HG03066 (cell line): ENCODE measurements around the gene CRTC1.
A peak's percentile ranks its signal among the peaks of the same experiment; 100 is the strongest.

Source experiments
- ATAC-seq: cut with Tn5 transposase; IDR thresholded peaks from one replicate; pipeline ENCODE4 v1.9.1; 2021; ENCODE audit warnings: low read depth; ENCODE audit not compliant: unreplicated experiment

CRTC1 gene

DNA sequence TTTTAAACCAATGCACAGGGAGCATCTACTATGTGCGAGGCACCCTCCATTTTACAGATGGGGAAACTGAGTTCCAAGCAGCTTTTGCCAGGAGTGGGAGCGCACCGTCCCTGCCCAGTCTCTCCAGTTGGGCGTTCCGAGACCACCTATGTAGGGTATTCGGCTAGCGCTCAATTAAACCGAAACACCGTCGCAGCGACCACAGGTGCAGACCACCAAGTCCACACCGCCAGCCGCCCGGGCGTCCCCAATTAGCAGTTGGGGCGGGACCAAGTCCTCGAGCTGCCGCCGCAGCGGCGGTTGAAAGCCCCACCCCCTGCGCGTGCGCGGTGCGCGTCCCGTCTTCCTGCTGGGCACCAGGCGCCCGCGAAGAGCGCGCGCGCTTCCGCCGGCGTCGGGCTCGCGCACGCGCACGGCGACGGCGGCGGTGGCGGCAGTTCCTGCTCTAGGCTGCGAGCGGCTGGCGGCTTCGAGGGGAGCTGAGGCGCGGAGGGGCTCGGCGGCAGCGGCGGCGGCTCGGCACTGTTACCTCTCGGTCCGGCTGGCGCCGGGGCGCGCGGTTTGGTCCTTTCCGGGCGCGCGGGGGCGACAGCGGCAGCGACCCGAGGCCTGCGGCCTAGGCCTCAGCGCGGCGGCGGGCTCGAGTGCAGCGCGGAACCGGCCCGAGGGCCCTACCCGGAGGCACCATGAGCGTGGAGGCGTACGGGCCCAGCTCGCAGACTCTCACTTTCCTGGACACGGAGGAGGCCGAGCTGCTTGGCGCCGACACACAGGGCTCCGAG, 148.2 kb downstream of the CRTC1 start, which contains the start of gene UPF1:
Gene UPF1 (plus strand): TSS at position 436 of the 782 bp plus-strand sequence. CDS start 251 bp downstream, at position 687.
- ATAC-seq = peak; percentile 53
